Thyroid gland (tissue), 4 donors: ENCODE results near the gene LYRM7.

Source experiments
- POLR2A ChIP-seq, 2 donors: fragments of 450-650 bp; IDR thresholded peaks; one replicate each; pipeline ENCODE4 v1.6.1; 2017; ENCODE audit warnings: antibody characterized with exemption in 2 of 2, mild to moderate bottlenecking in 2 of 2, moderate library complexity in 1 of 2
- TF ChIP-seq, protein P1 (sequence below), 6 experiments: fragments of 200-600 bp in 3 of 6; fragments of 450-650 bp in 3 of 6; sonication (generic) in 3 of 6; IDR thresholded peaks; one replicate each; pipeline ENCODE4 v1.5.1; 2016 to 2019; ENCODE audit warnings: antibody characterized with exemption in 6 of 6, mild to moderate bottlenecking in 2 of 6, inconsistent platforms in 1 of 6, moderate library complexity in 1 of 6

DNA sequence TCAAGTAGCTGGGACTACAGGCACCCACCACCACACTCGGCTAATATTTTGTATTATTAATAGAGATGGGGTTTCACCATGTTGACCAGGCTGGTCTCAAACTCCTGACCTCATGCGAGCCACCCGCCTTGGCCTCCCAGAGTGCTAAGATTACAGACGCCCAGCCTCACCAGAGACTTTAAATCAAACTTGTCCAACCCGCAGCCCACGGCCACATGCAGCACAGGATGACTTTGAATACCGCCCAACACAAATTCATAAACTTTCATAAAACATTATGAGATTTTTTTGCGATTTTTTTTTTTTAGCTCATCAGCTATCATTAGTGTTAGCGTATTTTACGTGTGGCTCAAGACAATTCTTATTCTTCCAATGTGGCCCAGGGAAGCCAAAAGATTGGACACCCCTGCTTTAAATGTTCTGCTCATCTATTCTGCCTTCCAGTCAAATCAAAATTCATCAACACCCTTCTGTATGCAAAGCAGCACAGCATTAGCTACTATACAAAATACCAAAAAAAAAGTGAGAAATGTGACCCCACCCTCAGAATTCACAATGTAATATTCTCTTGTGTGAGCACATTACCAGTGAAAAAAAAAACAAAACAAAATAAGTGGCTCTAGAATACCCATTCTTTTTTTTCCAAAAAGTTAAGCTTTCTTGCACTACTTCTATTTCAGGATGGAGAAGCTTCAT is 50.4 kb downstream of the LYRM7 start:
- TF ChIP-seq, protein P1, sequence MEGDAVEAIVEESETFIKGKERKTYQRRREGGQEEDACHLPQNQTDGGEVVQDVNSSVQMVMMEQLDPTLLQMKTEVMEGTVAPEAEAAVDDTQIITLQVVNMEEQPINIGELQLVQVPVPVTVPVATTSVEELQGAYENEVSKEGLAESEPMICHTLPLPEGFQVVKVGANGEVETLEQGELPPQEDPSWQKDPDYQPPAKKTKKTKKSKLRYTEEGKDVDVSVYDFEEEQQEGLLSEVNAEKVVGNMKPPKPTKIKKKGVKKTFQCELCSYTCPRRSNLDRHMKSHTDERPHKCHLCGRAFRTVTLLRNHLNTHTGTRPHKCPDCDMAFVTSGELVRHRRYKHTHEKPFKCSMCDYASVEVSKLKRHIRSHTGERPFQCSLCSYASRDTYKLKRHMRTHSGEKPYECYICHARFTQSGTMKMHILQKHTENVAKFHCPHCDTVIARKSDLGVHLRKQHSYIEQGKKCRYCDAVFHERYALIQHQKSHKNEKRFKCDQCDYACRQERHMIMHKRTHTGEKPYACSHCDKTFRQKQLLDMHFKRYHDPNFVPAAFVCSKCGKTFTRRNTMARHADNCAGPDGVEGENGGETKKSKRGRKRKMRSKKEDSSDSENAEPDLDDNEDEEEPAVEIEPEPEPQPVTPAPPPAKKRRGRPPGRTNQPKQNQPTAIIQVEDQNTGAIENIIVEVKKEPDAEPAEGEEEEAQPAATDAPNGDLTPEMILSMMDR (IDR thresholded peaks at IDR 0.05) = no peak
- no peak for TF ChIP-seq POLR2A (IDR thresholded peaks at IDR 0.05)
